HCT116 (cell line): ENCODE measurements around the gene CMC2. TPM values are rescaled to one million over a fixed set of nuclear protein-coding genes. Genes with fewer than 3 reads are reported as not detected.

ENCODE experiments used
- ATAC-seq: fragments of 200-7000 bp; cut with Tn5 transposase; 2 replicates; pipeline ENCODE4 v1.9.1; 2020; ENCODE audit warnings: mild to moderate bottlenecking, moderate library complexity
- BruUV-seq: library from RNA; stranded (reverse); fragments of 400-500 nt; replicated peaks from 2 replicates; lab custom pipeline; 2021; lab: Mats Ljungman, UMichigan
- CTCF ChIA-PET: fragments of 300-600 bp; sonication (Branson Sonifier 250); formaldehyde crosslinking; loops from one replicate; lab custom pipeline; 2021; ENCODE audit warnings: antibody characterized with exemption; lab: Charles Lee
- POLR2A ChIA-PET: fragments of 300-600, 350-600 bp; sonication (Branson Sonifier 250); formaldehyde crosslinking; loops from one replicate; lab custom pipeline; 2021; ENCODE audit warnings: antibody characterized with exemption; lab: Charles Lee
- RAD21 ChIA-PET, 2 experiments: fragments of 300-600 bp; sonication (Branson Sonifier 250); formaldehyde crosslinking; loops; one replicate each; lab custom pipeline; 2023; ENCODE audit warnings: low total read pairs in 2 of 2; ENCODE audit not compliant: uncharacterized antibody in 2 of 2, unreplicated experiment in 2 of 2, low non-redundant PET in 1 of 2; lab: Charles Lee
- DNase-seq: peaks from one replicate; pipeline ENCODE4 v3.0.0-alpha.2; 2010; ENCODE audit warnings: low read depth, low spot score
- H2AFZ ChIP-seq: fragments of 200-600 bp; shearing (Covaris generic), sonication (generic); 2 replicates; pipeline ENCODE4 v1.6.1; 2017; ENCODE audit warnings: low read depth, mixed run types, mixed read lengths, antibody characterized with exemption, low read length; ENCODE audit not compliant: poor library complexity, severe bottlenecking
- H3K27ac ChIP-seq: 2 replicates; pipeline ENCODE4 v1.5.1; 2012; ENCODE audit warnings: low read depth, low read length
- H3K27me3 ChIP-seq: fragments of 200-600 bp; sonication (generic); 2 replicates; pipeline ENCODE4 v1.6.1; 2016; ENCODE audit warnings: mixed run types, low read length, mixed read lengths; ENCODE audit not compliant: insufficient read depth
- H3K36me3 ChIP-seq, 2 experiments: fragments of 200-500 bp in 1 of 2; fragments of 200-600 bp in 1 of 2; sonication (Bioruptor generic) in 1 of 2; sonication (generic) in 1 of 2; 2 replicates each; pipeline versions ENCODE4 v1.5.1 to v1.6.1; 2014 to 2016; ENCODE audit warnings: low read length in 2 of 2, inconsistent platforms in 1 of 2, mixed read lengths in 1 of 2, mixed run types in 1 of 2; ENCODE audit not compliant: insufficient read depth in 2 of 2, control insufficient read depth in 1 of 2
- H3K4me1 ChIP-seq, 2 experiments: fragments of 200-600 bp in 1 of 2; sonication (generic) in 1 of 2; 2 replicates each; pipeline versions ENCODE4 v1.5.1 to v1.6.1; 2012 to 2017; ENCODE audit warnings: low read length in 2 of 2, inconsistent platforms in 1 of 2, mild to moderate bottlenecking in 1 of 2, mixed read lengths in 1 of 2, mixed run types in 1 of 2, moderate library complexity in 1 of 2; ENCODE audit not compliant: insufficient read depth in 2 of 2, control insufficient read depth in 1 of 2
- H3K4me2 ChIP-seq: fragments of 200-600 bp; sonication (generic); 2 replicates; pipeline ENCODE4 v1.6.1; 2017; ENCODE audit warnings: mixed run types, low read length, mixed read lengths
- H3K4me3 ChIP-seq, 2 experiments: fragments of 200-600 bp in 1 of 2; sonication (generic) in 1 of 2; replicated peaks in 1 of 2; 2 replicates each; pipeline ENCODE4 v1.5.1; 2011 to 2016; ENCODE audit warnings: low read length in 2 of 2, control low read depth in 1 of 2, low read depth in 1 of 2, mild to moderate bottlenecking in 1 of 2, mixed read lengths in 1 of 2, mixed run types in 1 of 2
- H3K79me2 ChIP-seq: fragments of 200-600 bp; sonication (generic); 2 replicates; pipeline ENCODE4 v1.6.1; 2017; ENCODE audit warnings: mild to moderate bottlenecking, mixed run types, low read length, moderate library complexity, mixed read lengths; ENCODE audit not compliant: insufficient read depth
- H3K9ac ChIP-seq: fragments of 200-600 bp; sonication (generic); 2 replicates; pipeline ENCODE4 v1.6.1; 2016; ENCODE audit warnings: low read length, mixed read lengths
- H3K9me2 ChIP-seq: fragments of 200-600 bp; sonication (generic), shearing (Covaris generic); 2 replicates; pipeline ENCODE4 v1.6.1; 2017; ENCODE audit warnings: mixed run types, mild to moderate bottlenecking, moderate library complexity; ENCODE audit not compliant: insufficient read depth
- H3K9me3 ChIP-seq, 2 experiments: fragments of 200-500 bp in 1 of 2; fragments of 200-600 bp in 1 of 2; sonication (Bioruptor generic) in 1 of 2; sonication (generic) in 1 of 2; 2 replicates each; pipeline ENCODE4 v1.6.1; 2014 to 2017; ENCODE audit warnings: low read length in 2 of 2, mixed read lengths in 2 of 2, inconsistent platforms in 1 of 2, low read depth in 1 of 2, mild to moderate bottlenecking in 1 of 2, mixed run types in 1 of 2, moderate library complexity in 1 of 2; ENCODE audit not compliant: control insufficient read depth in 1 of 2, insufficient read depth in 1 of 2
- H4K20me1 ChIP-seq: fragments of 200-600 bp; sonication (generic), shearing (Covaris generic); 2 replicates; pipeline ENCODE4 v1.6.1; 2017; ENCODE audit warnings: mixed run types, mild to moderate bottlenecking, moderate library complexity; ENCODE audit not compliant: insufficient read depth
- CBX3 ChIP-seq: IDR thresholded peaks from 2 replicates; pipeline ENCODE4 v1.6.1; 2012; ENCODE audit warnings: low read depth
- CEBPB ChIP-seq: IDR thresholded peaks from 2 replicates; pipeline ENCODE4 v1.6.1; 2012; ENCODE audit warnings: low read depth
- EGR1 ChIP-seq: IDR thresholded peaks from 2 replicates; pipeline ENCODE4 v1.6.1; 2012; ENCODE audit warnings: low read depth
- EZH2phosphoT487 ChIP-seq: fragments of 200-600 bp; IDR thresholded peaks from 2 replicates; pipeline ENCODE4 v1.6.1; 2018; ENCODE audit warnings: antibody characterized with exemption, borderline replicate concordance
- FOSL1 ChIP-seq: IDR thresholded peaks from 2 replicates; pipeline ENCODE4 v1.6.1; 2012; ENCODE audit warnings: low read depth
- JUND ChIP-seq: IDR thresholded peaks from 2 replicates; pipeline ENCODE4 v1.6.1; 2012
- SP1 ChIP-seq: IDR thresholded peaks from 2 replicates; pipeline ENCODE4 v1.6.1; 2012; ENCODE audit warnings: low read depth
- intact Hi-C: fragments of 100-400 bp; cut with micrococcal nuclease; formaldehyde crosslinking; loops from 2 replicates; pipeline ENCODE4 v1.10.0; 2022
- total RNA-seq: library from RNA; stranded (reverse); gene quantifications from one replicate; pipeline ENCODE4 v1.2.1, GENCODE V29; 2021; ENCODE audit not compliant: unreplicated experiment
- TF ChIP-seq, protein P1 (sequence below): IDR thresholded peaks from 2 replicates; pipeline ENCODE4 v1.6.1; 2011; ENCODE audit warnings: mild to moderate bottlenecking, low read length, moderate library complexity; ENCODE audit not compliant: insufficient replicate concordance; ENCODE audit errors: extremely low read depth
- TF ChIP-seq, protein P2 (sequence below): IDR thresholded peaks from 2 replicates; pipeline ENCODE4 v1.6.1; 2012

CMC2 gene
- total RNA-seq, 1 experiment from 2014 or later, result 119 TPM

DNA sequence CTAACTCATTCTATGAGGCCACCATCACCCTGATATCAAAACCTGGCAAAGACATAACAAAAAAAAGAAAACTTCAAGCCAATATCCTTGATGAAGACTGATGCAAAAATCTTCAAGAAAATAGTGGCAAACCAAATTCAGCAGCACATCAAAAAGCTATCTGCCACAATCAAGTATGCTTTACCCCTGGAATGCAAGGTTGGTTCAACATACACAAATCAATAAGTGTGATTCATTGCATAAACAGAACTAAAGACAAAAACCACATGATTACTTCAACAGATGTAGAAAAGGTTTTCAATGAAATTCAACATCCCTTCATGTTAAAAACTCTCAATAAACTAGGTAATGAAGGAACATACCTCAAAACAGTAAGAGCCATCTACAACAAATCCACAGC lies 48.4 kb downstream of the CMC2 start (continued):
- TF ChIP-seq, protein P1, sequence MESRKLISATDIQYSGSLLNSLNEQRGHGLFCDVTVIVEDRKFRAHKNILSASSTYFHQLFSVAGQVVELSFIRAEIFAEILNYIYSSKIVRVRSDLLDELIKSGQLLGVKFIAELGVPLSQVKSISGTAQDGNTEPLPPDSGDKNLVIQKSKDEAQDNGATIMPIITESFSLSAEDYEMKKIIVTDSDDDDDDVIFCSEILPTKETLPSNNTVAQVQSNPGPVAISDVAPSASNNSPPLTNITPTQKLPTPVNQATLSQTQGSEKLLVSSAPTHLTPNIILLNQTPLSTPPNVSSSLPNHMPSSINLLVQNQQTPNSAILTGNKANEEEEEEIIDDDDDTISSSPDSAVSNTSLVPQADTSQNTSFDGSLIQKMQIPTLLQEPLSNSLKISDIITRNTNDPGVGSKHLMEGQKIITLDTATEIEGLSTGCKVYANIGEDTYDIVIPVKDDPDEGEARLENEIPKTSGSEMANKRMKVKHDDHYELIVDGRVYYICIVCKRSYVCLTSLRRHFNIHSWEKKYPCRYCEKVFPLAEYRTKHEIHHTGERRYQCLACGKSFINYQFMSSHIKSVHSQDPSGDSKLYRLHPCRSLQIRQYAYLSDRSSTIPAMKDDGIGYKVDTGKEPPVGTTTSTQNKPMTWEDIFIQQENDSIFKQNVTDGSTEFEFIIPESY, result no peak
- no peak for TF ChIP-seq SP1

DNA sequence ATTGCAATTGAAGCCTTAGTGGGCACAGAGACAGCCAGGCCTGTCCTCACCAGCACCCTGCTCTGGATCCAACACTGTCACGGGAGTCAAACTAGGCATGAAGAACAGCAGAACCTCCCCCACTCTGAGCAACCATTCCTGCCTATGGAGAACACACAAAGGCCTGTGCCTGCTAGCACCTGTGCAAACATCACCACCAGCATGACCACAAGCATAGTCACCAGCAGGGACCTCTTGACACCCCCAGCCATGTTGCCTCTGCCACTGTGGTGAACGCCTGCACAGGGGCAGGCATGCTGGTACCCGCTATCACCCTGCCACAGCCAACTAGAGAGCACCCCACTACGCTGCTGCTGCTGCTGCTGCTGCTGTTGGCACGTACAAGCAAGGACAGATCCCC lies 51.7 kb downstream of the CMC2 start:
- no peaks in the 10 kb centered on the region for H4K20me1 ChIP-seq
- no peak overlapping the region for H3K4me2 ChIP-seq

More for the DNA sequence above, 51.7 kb downstream of the CMC2 start:
- ChIA-PET RAD21 (no interaction called here), CTCF (no interaction called here), POLR2A (interaction anchor here (0.5 kb wide), 1 partner anchor 17 kb away, joined by 3 read pairs; no protein-coding TSS in a partner anchor)
- Histone ChIP-seq H3K9me3 (no peaks in the 10 kb centered on the region; a peak in 1 of 4 replicates), H3K27me3 (no peaks in the 10 kb centered on the region), H3K4me1 (no peaks in the 10 kb centered on the region), H3K9ac (no peak overlapping the region), H3K79me2 (no peaks in the 10 kb centered on the region), H2AFZ (no peak overlapping the region), H3K27ac (no peak overlapping the region), H3K36me3 (no peaks in the 10 kb centered on the region), H3K4me3 (no peak overlapping the region), H3K9me2 (no peaks in the 10 kb centered on the region)
- no peak for DNase-seq
- intact Hi-C loops, result no loop called here
- no TSS peak for BruUV-seq
- ATAC-seq, result no peak
- TF ChIP-seq CBX3 (no peak), EGR1 (no peak), EZH2phosphoT487 (no peak), JUND (no peak), CEBPB (no peak), FOSL1 (no peak)
- TF ChIP-seq, protein P2, sequence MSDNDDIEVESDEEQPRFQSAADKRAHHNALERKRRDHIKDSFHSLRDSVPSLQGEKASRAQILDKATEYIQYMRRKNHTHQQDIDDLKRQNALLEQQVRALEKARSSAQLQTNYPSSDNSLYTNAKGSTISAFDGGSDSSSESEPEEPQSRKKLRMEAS, result no peak
- TF ChIP-seq, protein P1, result no peak
